HG02970 (cell line): ENCODE measurements around the gene ITK.
A peak's percentile ranks its signal among the peaks of the same experiment; 100 is the strongest.

Experiments
- ATAC-seq: cut with Tn5 transposase; IDR thresholded peaks from one replicate; pipeline ENCODE4 v1.9.1; 2021; ENCODE audit warnings: mild to moderate bottlenecking, moderate library complexity, moderate number of reproducible peaks; ENCODE audit not compliant: unreplicated experiment, low FRiP score

ITK gene

DNA sequence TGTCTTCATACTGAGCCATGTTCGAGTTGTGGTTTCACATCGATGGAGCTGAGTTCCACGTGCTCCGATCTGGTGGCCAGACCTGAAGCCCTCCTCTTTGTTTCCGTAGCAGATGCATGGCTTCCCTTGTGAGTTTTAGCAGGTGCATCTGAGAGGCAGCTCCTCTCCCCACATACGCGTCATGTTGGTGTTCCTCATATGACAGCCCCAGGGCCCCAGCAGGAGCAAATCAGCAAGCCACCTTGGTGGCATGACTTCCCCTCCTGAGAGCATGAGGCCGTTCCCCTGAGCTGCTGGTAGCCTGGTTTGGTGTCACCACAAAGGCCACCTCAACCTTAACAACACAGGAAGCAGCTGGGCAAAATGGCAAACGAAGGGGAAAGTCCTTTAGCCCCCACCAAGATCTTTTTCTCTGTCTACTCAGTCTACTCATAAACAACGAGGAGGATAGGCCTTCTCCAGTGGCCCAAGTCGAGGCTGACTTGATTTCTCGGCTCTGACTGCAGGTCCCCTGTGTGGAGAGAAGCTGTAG lies 91.2 kb downstream of the ITK start:
- ATAC-seq = peak; percentile 84

GRCh38 chr5:157273131-157273556 lies 92.5 kb downstream of the ITK start:
- peak; percentile 41 for ATAC-seq

DNA sequence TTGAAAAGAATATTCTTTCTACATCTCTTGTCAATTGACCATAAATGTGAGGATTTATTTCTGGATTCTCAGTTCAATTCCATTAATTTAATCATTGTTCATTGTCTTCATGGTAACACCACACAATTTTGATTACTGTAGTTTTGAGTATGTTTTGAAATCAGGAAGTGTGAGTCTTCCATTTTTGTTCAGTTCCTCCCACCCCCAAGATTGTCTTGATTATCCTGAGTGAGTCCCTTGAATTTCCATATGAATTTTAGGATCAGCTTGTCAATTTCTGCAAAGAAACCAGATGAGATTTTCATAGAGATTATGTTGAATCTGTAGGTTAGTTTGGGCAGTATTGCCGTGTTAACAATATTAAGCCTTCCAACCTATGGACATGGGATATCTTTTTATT lies 94.8 kb downstream of the ITK start:
- no peak for ATAC-seq

DNA sequence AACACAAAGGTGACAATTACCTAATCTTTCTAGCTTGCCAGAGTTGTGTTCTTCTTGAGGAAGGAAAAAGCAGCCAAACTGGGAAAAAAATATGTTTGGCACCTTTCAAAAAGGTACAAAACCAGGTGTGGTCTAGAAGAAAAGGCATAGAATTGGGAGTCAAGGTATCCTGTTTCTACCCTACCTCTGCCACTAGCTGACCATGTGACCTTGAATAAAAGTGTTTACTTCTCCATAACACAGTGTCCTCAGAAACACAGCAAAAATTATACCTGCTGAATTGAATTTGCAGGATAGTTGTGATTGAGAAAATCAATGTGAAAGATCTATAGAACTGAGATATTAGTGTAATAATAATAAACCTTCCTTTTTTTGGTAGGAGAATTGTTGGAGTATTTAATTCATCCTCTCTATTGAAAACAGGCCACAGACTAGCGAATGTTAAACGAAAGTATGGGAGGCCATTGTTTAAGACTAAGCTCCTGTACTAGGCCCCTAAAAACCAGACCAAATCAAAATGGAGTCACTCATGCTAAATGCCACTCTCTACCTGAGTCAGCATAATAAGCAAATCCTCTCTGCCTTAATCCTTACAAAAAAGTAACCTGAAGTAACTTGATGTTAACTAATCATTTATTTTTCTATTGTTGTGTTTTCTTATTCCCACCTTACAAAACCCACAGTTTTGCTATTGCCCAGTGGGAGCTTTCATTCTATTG lies 97.8 kb downstream of the ITK start:
- no peak for ATAC-seq

DNA sequence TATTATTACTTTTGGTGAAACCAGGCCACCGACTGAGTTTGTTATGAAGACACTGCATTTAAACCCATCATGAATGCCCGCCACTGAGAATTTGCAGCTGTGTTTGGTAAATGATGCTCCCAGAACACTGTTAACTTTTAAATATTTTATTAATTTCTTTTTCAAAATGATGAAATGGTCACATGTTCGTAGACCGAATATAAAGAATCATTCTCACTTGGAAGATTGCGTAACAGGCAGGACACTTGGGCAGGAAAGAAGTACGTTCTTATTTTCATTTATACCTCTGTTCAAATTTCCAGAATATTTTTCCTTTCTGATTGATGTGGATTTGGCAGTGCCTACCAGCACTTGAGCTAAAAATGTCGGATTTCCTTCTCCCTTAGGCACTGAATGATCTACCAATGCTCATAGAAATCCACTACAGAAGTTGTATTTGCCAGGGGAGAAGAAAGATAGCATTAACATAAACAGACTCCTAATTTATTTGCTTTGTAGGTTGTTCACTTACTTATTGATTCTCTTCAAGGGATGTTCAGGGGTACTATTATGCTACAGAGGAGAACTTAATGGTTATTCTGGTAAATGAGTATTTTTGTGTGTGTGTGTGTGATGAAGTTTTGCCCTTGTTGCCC lies 99.1 kb downstream of the ITK start:
- ATAC-seq = no peak

DNA sequence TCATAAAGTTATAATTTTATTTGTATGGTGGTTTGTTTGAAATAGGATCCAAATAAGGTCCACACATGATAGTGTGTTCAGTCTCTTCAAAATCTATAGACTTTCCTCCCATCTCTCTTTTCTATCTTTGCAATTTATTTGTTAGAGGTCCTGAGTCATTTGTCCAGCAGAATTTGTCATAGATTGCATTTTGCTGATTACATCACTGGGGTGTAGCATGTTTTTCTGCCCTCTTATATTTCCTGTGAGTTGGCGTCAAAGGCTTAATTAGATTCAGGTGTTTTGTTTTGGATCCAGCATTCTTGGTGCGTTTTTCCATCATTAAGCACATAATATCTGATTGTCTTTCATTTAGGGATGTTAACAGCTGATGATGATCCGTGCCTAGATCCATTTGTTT lies 100.3 kb downstream of the ITK start:
- ATAC-seq = no peak

DNA sequence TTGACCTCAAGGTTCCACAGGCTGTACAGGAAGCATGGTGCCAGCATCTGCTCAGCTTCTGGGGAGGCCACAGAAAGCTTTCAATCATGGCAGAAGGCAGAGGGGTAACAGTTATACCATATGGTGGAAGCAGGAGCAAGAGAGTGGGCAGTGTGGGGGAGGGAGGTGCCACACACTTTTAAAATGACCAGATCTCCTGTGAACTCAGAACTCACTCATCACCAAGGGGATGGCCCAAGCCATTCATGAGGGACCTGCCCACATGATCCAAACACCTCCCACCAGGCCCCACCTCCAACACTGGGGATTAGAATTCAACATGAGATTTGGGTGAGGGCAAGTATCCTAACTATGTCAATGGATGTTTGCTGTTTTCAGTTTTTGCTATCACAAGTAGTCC lies 101.5 kb downstream of the ITK start:
- ATAC-seq = no peak

GRCh38 chr5:157283434-157283833 lies 102.8 kb downstream of the ITK start:
- ATAC-seq = peak; percentile 93

- ATAC-seq = no peak
Observed at GRCh38 chr5:157284458-157285212, 104.0 kb downstream of the ITK start.

DNA sequence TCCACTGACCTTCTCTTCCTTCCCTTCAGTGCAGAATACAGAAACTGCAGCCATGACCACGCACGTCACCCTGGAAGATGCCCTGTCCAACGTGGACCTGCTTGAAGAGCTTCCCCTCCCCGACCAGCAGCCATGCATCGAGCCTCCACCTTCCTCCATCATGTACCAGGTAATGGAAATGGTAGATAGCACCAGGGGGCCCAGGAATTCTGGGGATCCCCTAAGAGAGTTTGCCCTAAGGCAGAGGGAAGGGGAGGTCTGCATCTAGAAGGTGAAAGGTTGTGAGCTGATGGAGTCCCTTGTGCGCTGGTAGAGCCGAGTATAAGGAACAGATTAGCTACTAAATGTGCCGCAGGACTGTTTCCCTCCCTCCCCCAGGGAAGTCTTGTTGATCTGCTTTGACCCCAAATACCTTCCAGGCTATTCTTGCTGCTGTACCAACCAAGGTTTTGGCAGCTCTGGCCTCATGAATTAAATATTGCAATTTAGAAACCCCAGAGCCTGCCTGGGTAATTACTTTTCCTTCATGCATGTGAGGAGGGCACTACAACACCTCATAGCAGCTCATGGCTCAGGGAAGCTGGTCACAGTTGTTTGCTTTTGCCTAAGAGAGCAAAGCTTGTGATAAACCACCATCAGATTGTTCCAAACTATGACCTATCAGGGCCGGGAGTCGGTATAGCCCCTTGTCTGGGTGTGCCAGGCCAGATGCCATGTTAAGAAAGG lies 104.8 kb downstream of the ITK start:
- no peak for ATAC-seq

GRCh38 chr5:157286761-157287211 lies 106.1 kb downstream of the ITK start:
- ATAC-seq = no peak

GRCh38 chr5:157288405-157289163 lies 107.9 kb downstream of the ITK start:
- ATAC-seq = no peak

GRCh38 chr5:157289164-157289819 lies 108.7 kb downstream of the ITK start:
- no peak for ATAC-seq

DNA sequence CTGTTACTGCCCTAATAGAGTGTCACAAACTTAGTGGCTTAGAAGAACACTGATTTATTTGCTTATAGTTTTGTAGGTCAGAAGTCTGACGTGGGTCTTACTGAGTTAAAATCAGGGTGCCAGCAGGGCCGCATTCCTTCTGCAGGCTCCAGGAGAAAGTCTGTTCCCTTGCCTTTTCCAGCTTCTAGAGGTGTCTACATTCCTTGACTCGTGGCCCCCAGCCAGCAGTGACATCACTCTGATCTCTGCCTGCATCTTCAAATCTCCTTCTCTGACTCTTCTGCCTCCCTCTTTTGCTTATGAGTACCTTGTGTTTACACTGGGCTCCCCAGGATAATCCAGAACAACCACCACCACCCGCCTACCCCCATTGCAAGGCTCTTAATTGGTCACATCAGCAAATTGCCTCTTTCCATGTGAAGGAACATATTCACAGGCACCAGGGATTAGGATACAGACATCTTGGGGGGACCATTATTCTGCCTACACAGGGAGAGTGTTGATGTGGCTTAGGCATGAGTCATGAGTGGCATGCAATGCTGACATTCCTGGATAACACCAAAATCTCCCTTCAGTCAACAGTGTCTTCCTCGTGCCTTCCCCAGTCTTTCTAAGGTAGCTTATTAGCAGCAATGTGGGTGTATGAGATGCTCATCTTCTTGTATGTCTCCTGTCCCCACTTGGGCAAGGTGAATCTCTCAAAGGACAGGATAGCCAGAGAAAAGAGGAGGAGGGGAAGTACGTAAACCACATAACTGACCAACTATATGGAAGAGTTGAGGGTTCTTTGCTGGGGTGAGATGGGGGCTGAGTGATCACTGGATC lies 109.7 kb downstream of the ITK start:
- no peak for ATAC-seq

DNA sequence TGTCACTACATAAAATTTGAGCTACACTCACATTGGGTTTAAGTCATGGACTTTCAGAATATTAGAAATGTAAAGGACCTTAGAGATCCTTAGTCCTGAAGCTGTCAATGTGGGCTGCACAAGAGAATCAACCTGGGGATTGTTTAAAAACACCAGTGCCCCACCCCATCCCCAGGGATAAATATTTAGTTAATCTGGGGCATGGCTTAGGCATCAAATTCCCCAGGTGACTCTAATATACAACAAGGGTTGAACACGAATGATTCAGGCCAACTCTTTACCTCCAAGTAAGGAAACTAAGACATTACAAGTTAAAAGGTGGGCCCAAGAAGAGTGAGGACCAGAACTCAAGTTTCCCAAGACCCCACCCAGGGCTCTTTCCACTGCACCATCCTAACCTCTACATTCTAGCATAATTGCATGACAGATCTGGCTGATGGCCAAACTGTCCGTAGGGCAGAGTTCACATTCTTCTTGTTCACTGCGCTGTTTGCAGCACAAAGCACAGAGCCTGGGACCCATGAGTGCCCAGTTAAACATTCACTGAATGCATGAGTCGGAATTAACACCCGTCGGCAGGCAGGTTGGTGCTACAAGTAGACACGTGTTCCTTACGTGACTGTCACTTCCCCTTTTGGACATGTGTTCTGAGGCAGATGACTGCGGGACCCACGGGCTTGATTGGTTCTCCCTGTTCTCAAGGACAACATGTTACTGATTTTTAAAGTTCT lies 110.5 kb downstream of the ITK start:
- peak; percentile 64 for ATAC-seq

- no peak for ATAC-seq
Observed at GRCh38 chr5:157292599-157292998, 112.0 kb downstream of the ITK start.

GRCh38 chr5:157294407-157295091 lies 113.9 kb downstream of the ITK start:
- no peak for ATAC-seq
